Endothelial cell (in vitro differentiated cells): ENCODE measurements around the gene B4GALT4. TPM values are rescaled to one million over a fixed set of nuclear protein-coding genes. Genes with fewer than 3 reads are reported as not detected.
A peak's percentile ranks its signal among the peaks of the same experiment; 100 is the strongest.
"Not testable (repeated sequence)": the region's sequence is repeated elsewhere in the genome, so short reads cannot be mapped to it uniquely, and the experiment has no call there.

Source experiments
- DNase-seq: peaks from one replicate; pipeline ENCODE4 v3.0.0; 2021; ENCODE audit warnings: low spot score
- H3K27ac Mint-ChIP-seq: one replicate; pipeline ENCODE4 v1.8.0; 2021; ENCODE audit warnings: mixed read lengths, inconsistent platforms; ENCODE audit not compliant: unreplicated experiment
- H3K27me3 Mint-ChIP-seq: one replicate; pipeline ENCODE4 v1.8.0; 2021; ENCODE audit warnings: mild to moderate bottlenecking, moderate library complexity, mixed read lengths, inconsistent platforms; ENCODE audit not compliant: unreplicated experiment
- H3K36me3 Mint-ChIP-seq: one replicate; pipeline ENCODE4 v1.8.0; 2021; ENCODE audit warnings: mild to moderate bottlenecking, low read depth, mixed read lengths, inconsistent platforms; ENCODE audit not compliant: unreplicated experiment
- H3K4me1 Mint-ChIP-seq: one replicate; pipeline ENCODE4 v1.8.0; 2021; ENCODE audit warnings: mild to moderate bottlenecking, mixed read lengths, inconsistent platforms; ENCODE audit not compliant: unreplicated experiment
- H3K4me3 Mint-ChIP-seq: one replicate; pipeline ENCODE4 v1.8.0; 2021; ENCODE audit warnings: mild to moderate bottlenecking, mixed read lengths, inconsistent platforms; ENCODE audit not compliant: unreplicated experiment
- H3K9me3 Mint-ChIP-seq: one replicate; pipeline ENCODE4 v1.8.0; 2021; ENCODE audit warnings: mixed read lengths, inconsistent platforms; ENCODE audit not compliant: unreplicated experiment
- CTCF ChIP-seq: fragments of 200-600 bp; sonication (generic); IDR thresholded peaks from one replicate; pipeline ENCODE4 v1.5.0; 2021; ENCODE audit warnings: antibody characterized with exemption; ENCODE audit not compliant: unreplicated experiment
- total RNA-seq: library from RNA; stranded (reverse); fragmentation: NEBNext Ultra II Directional; extraction: Animal tissue kit (Norgen Biotek cat#: 25700); gene quantifications from one replicate; pipeline ENCODE4 v1.2.1, GENCODE V29; 2021; ENCODE audit not compliant: unreplicated experiment

Gene B4GALT4
- total RNA-seq, 1 donor from 2014 or later = 12.3 TPM

DNA sequence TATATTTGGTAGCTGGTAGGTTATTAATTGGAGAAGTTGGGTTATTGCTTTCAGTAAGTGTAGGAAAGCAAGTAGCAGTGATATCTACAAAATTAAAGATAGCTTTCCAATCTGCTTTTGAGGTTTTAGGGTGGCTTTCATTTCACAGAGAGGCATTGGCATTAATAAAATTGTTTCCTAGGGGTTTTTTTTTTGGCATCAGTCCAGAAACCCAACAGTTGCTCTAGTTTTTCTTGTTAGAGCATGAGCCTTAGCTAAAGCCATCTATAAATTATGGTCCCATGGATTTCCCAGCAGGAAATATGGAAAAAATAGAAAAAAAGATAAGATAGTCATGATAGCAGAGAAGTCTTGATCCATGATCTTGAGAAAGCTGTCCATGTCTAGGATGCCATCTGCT is 3.0 kb upstream of the B4GALT4 start:
- no peak for TF ChIP-seq CTCF
- Mint-ChIP-seq H3K36me3 (peaks cover 11% of the 10 kb centered on the region), H3K4me3 (no peak overlapping the region), H3K27ac (no peak overlapping the region), H3K27me3 (peaks cover 6% of the 10 kb centered on the region), H3K9me3 (no peaks in the 10 kb centered on the region), H3K4me1 (peaks cover 6% of the 10 kb centered on the region)
- DNase-seq = no peak

- not testable (repeated sequence) for H3K4me1 Mint-ChIP-seq, H3K4me3 Mint-ChIP-seq, DNase-seq, H3K27me3 Mint-ChIP-seq, H3K27ac Mint-ChIP-seq, H3K9me3 Mint-ChIP-seq
- peaks cover 11% of the 10 kb centered on the region for H3K36me3 Mint-ChIP-seq
Observed at GRCh38 chr3:119243058-119243529, 2.4 kb upstream of the B4GALT4 start.

GRCh38 chr3:119242387-119243057 is 1.8 kb upstream of the B4GALT4 start:
- H3K36me3 Mint-ChIP-seq, DNase-seq, H3K4me3 Mint-ChIP-seq, H3K4me1 Mint-ChIP-seq, H3K27me3 Mint-ChIP-seq, H3K9me3 Mint-ChIP-seq, H3K27ac Mint-ChIP-seq: not testable (repeated sequence)

DNA sequence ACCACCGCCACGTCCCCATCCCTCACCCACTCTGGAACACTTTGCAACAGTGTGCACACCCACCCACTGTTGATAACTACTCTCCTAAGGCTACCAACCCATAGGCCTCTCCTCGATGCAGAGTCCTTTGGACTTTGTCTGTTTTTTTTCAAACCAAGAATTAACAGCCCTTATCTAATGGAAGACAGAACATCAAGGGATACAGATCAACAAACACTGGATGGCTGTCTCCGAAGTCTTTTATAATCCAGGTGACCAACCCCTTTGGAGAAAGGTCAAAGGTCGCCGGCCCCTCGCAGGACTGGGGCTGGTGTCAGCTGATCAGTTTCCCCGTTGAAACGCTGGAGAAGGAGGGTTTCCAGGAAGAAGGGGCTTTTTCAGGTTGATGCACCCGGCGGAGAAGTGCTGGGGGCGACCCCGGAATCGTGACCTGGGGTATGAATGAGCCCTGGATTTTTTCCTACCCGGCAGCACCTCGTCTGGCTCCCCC is 532 bp downstream of the B4GALT4 start:
- H3K27me3 Mint-ChIP-seq = peaks cover 6% of the 10 kb centered on the region
- peak; percentile 7 for DNase-seq
- H3K9me3 Mint-ChIP-seq = no peaks in the 10 kb centered on the region
- H3K27ac Mint-ChIP-seq = peak overlapping the region; percentile 62
- H3K36me3 Mint-ChIP-seq = peaks cover 6% of the 10 kb centered on the region
- peaks cover 6% of the 10 kb centered on the region for H3K4me1 Mint-ChIP-seq
- TF ChIP-seq CTCF = no peak
- H3K4me3 Mint-ChIP-seq = peak overlapping the region; percentile 87

GRCh38 chr3:119239206-119239820 is 1.4 kb downstream of the B4GALT4 start:
- Mint-ChIP-seq H3K36me3 (peaks cover 4% of the 10 kb centered on the region), H3K4me1 (peaks cover 6% of the 10 kb centered on the region), H3K27ac (peak overlapping the region; percentile 64), H3K9me3 (no peaks in the 10 kb centered on the region), H3K27me3 (peaks cover 6% of the 10 kb centered on the region), H3K4me3 (peak overlapping the region; percentile 87)
- TF ChIP-seq CTCF = no peak
- DNase-seq = no peak

DNA sequence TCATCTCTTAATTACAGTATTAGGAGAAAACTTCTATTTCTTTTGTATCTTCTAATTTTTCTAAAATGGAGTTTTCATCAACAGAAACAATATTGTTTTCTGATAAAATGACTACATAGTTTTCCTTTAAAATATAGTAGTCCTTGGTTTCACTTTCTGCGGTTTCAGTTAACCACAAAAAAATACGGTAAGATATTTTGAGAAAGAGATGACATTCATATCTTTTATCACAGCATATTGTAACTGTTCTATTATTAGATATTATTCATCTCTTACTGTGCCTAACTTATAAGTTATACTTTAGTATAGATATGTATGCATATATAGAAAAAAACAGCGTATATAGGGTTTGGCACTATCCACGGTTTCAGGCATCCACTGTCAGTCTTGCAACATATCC is 2.3 kb downstream of the B4GALT4 start:
- Mint-ChIP-seq H3K36me3 (peaks cover 4% of the 10 kb centered on the region), H3K4me3 (no peak overlapping the region), H3K27me3 (peaks cover 6% of the 10 kb centered on the region), H3K9me3 (no peaks in the 10 kb centered on the region), H3K4me1 (peaks cover 6% of the 10 kb centered on the region), H3K27ac (no peak overlapping the region)
- no peak for TF ChIP-seq CTCF
- no peak for DNase-seq
